Chondrocyte (in vitro differentiated cells): ENCODE measurements around the gene WDR76. TPM values are rescaled to one million over a fixed set of nuclear protein-coding genes. Genes with fewer than 3 reads are reported as not detected.
"Not testable (repeated sequence)": the region's sequence is repeated elsewhere in the genome, so short reads cannot be mapped to it uniquely, and the experiment has no call there.

Experiments used
- DNase-seq: peaks from one replicate; pipeline ENCODE4 v3.0.0; 2021; ENCODE audit warnings: mixed read lengths, low spot score
- H3K27ac Mint-ChIP-seq: one replicate; pipeline ENCODE4 v1.8.0; 2021; ENCODE audit warnings: mild to moderate bottlenecking, moderate library complexity, mixed read lengths; ENCODE audit not compliant: unreplicated experiment
- H3K27me3 Mint-ChIP-seq: 2 replicates; pipeline ENCODE4 v1.8.0; 2021; ENCODE audit warnings: low read depth, mixed read lengths
- H3K36me3 Mint-ChIP-seq: 2 replicates; pipeline ENCODE4 v1.8.0; 2021; ENCODE audit warnings: low read depth, mixed read lengths
- H3K4me1 Mint-ChIP-seq: 2 replicates; pipeline ENCODE4 v1.8.0; 2021; ENCODE audit warnings: low read depth, mild to moderate bottlenecking, mixed read lengths
- H3K4me3 Mint-ChIP-seq: one replicate; pipeline ENCODE4 v1.8.0; 2021; ENCODE audit warnings: mild to moderate bottlenecking, moderate library complexity, mixed read lengths; ENCODE audit not compliant: unreplicated experiment
- H3K9me3 Mint-ChIP-seq: 2 replicates; pipeline ENCODE4 v1.8.0; 2021; ENCODE audit warnings: low read depth, mixed read lengths
- CTCF ChIP-seq: fragments of 200-600 bp; sonication (generic); IDR thresholded peaks from 2 replicates; pipeline ENCODE4 v1.5.0; 2021; ENCODE audit warnings: antibody characterized with exemption, mild to moderate bottlenecking, moderate library complexity
- total RNA-seq: library from RNA; stranded (reverse); gene quantifications from 3 replicates; pipeline ENCODE4 v1.2.1, GENCODE V29; 2021

Gene WDR76
- total RNA-seq, 1 donor from 2014 or later = 6.1 TPM

DNA sequence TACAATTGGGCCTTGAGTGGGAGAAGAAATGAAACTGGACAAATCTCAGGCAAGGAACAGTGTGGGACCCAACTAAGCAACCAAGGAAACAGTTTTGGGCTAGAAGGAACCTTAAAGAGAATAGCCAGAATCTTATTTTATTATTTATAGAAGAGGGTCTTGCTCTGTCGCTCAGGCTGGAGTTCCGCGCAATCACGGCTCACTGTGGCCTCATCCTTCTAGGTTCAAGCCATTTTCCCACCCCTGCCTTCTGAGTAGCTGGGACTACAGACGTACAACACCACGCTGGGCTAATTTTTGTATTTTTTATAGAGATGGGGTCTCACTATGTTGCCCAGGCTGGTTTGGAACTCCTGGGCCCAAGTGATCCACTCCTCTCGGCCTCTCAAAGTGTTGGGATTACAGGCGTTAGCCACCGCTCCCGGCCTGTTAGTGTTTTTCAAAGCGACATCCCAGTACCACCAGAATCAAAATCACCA, 734 bp upstream of the WDR76 start:
- Mint-ChIP-seq H3K27me3 (no peaks in the 10 kb centered on the region), H3K4me3 (peak overlapping the region; percentile 77), H3K36me3 (no peaks in the 10 kb centered on the region), H3K27ac (no peak overlapping the region), H3K4me1 (peaks cover 47% of the 10 kb centered on the region), H3K9me3 (no peaks in the 10 kb centered on the region)
- no peak for DNase-seq
- no peak for TF ChIP-seq CTCF

GRCh38 chr15:43828061-43828657, 1.4 kb downstream of the WDR76 start:
- Mint-ChIP-seq H3K4me3 (no peak overlapping the region), H3K27ac (peak overlapping the region; percentile 36), H3K4me1 (peaks cover 38% of the 10 kb centered on the region), H3K9me3 (no peaks in the 10 kb centered on the region), H3K27me3 (no peaks in the 10 kb centered on the region), H3K36me3 (no peaks in the 10 kb centered on the region)
- TF ChIP-seq CTCF = no peak
- no peak for DNase-seq

DNA sequence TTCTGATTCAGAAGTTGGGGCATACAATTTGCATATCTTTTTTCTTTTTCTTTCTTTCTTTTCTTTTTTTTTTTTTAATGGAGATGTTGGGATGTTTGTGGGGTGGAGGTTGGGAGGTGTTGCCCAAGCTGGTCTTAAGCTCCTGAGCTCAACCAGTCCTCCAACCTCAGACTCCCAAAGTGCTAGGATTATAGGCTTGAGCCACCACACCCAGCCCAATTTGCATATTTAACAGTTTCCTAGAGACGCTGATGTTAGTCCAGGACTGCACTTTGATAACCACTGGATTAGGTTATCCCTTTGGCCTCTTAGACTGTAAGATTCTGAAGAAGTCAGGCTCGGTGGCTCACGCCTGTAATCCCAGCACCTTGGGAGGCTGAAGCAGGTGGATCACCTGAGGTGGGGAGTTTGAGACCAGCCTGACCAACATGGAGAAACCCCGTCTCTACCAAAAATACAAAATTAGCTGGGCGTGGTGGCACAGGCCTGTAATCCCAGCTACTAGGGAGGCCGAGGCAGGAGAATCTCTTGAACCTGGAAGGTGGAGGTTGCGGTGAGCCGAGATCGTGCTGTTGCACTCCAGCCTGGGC, 3.2 kb downstream of the WDR76 start:
- H3K27ac Mint-ChIP-seq, H3K27me3 Mint-ChIP-seq, H3K9me3 Mint-ChIP-seq, DNase-seq, H3K36me3 Mint-ChIP-seq, H3K4me3 Mint-ChIP-seq: not testable (repeated sequence)
- peaks cover 24% of the 10 kb centered on the region for H3K4me1 Mint-ChIP-seq

DNA sequence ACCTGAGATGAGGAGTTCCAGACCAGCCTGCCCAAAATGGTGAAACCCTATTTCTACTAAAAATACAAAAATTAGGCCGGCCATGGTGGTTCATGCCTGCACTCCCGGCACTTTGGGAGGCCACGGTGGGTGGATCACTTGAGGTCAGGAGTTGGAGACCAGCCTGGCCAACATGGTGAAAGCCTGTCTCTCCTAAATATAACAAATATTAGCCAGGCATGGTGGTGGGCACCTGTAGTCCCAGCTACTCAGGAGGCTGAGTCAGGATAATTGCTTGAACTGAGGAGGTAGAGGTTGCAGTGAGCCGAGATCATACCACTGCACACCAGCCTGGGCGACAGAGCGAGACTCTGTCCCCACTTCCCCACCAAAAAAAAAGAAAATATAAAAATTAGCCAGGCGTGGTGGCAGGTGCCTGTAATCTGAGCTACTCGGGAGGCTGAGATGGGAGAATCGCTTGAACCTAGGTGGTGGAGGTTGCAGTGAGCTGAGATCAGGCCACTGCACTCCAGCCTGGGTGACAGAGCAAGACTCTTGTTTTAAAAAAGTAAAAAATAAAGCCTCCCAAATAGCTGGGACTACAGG, 4.0 kb downstream of the WDR76 start:
- not testable (repeated sequence) for H3K4me3 Mint-ChIP-seq, H3K36me3 Mint-ChIP-seq, H3K9me3 Mint-ChIP-seq, H3K27me3 Mint-ChIP-seq, H3K27ac Mint-ChIP-seq, DNase-seq
- peaks cover 24% of the 10 kb centered on the region for H3K4me1 Mint-ChIP-seq

- H3K9me3 Mint-ChIP-seq, H3K36me3 Mint-ChIP-seq, H3K27ac Mint-ChIP-seq, H3K4me3 Mint-ChIP-seq, DNase-seq, H3K27me3 Mint-ChIP-seq: not testable (repeated sequence)
- peaks cover 20% of the 10 kb centered on the region for H3K4me1 Mint-ChIP-seq
Observed at GRCh38 chr15:43831519-43832052, 4.8 kb downstream of the WDR76 start.

GRCh38 chr15:43832485-43832884, 5.7 kb downstream of the WDR76 start:
- peaks cover 12% of the 10 kb centered on the region for H3K4me1 Mint-ChIP-seq
- not testable (repeated sequence) for H3K27me3 Mint-ChIP-seq, DNase-seq, H3K4me3 Mint-ChIP-seq, H3K27ac Mint-ChIP-seq, H3K9me3 Mint-ChIP-seq, H3K36me3 Mint-ChIP-seq

GRCh38 chr15:43845421-43845820, 18.6 kb downstream of the WDR76 start:
- H3K4me3 Mint-ChIP-seq = no peak overlapping the region
- H3K27ac Mint-ChIP-seq = no peak overlapping the region
- H3K27me3 Mint-ChIP-seq = no peaks in the 10 kb centered on the region
- H3K36me3 Mint-ChIP-seq = no peaks in the 10 kb centered on the region
- peaks cover 7% of the 10 kb centered on the region for H3K4me1 Mint-ChIP-seq
- no peaks in the 10 kb centered on the region for H3K9me3 Mint-ChIP-seq
- DNase-seq = no peak
- no peak for TF ChIP-seq CTCF
